ENCODE results near the gene TMEM169.

DNA sequence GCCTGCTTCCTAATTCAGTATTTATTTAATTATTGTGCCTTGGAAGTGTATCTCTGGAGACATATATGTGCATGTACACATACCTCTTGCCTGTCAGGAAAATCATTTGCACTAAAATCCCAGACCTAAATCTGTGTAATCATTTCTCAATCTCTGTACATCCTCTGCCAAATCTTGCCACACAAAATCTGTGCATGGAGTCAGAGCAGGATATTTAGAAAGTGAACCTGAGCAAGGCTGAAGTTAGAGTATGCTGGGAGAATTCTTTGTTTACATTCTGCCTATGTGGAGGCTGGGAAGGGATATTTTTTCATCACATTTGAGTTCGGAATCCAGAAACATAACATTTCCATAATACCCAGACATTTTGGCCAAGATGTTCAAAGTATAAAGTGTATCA lies 36.8 kb downstream of the TMEM169 start:
- TF ChIP-seq ESRRA (IDR thresholded peaks at IDR 0.05; ENCODE audit: low read length) = no peak
- TF ChIP-seq, protein P1, sequence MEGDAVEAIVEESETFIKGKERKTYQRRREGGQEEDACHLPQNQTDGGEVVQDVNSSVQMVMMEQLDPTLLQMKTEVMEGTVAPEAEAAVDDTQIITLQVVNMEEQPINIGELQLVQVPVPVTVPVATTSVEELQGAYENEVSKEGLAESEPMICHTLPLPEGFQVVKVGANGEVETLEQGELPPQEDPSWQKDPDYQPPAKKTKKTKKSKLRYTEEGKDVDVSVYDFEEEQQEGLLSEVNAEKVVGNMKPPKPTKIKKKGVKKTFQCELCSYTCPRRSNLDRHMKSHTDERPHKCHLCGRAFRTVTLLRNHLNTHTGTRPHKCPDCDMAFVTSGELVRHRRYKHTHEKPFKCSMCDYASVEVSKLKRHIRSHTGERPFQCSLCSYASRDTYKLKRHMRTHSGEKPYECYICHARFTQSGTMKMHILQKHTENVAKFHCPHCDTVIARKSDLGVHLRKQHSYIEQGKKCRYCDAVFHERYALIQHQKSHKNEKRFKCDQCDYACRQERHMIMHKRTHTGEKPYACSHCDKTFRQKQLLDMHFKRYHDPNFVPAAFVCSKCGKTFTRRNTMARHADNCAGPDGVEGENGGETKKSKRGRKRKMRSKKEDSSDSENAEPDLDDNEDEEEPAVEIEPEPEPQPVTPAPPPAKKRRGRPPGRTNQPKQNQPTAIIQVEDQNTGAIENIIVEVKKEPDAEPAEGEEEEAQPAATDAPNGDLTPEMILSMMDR (IDR thresholded peaks at IDR 0.05 in 2 of 3, conservative IDR thresholded peaks at IDR 0.05 in 1 of 3; ENCODE audit: control insufficient read depth in 2 of 3, extremely low read depth in 1 of 3, insufficient read depth in 1 of 3, low read depth in 3 of 3, low read length in 3 of 3) = no peak
- TF ChIP-seq, protein P2, sequence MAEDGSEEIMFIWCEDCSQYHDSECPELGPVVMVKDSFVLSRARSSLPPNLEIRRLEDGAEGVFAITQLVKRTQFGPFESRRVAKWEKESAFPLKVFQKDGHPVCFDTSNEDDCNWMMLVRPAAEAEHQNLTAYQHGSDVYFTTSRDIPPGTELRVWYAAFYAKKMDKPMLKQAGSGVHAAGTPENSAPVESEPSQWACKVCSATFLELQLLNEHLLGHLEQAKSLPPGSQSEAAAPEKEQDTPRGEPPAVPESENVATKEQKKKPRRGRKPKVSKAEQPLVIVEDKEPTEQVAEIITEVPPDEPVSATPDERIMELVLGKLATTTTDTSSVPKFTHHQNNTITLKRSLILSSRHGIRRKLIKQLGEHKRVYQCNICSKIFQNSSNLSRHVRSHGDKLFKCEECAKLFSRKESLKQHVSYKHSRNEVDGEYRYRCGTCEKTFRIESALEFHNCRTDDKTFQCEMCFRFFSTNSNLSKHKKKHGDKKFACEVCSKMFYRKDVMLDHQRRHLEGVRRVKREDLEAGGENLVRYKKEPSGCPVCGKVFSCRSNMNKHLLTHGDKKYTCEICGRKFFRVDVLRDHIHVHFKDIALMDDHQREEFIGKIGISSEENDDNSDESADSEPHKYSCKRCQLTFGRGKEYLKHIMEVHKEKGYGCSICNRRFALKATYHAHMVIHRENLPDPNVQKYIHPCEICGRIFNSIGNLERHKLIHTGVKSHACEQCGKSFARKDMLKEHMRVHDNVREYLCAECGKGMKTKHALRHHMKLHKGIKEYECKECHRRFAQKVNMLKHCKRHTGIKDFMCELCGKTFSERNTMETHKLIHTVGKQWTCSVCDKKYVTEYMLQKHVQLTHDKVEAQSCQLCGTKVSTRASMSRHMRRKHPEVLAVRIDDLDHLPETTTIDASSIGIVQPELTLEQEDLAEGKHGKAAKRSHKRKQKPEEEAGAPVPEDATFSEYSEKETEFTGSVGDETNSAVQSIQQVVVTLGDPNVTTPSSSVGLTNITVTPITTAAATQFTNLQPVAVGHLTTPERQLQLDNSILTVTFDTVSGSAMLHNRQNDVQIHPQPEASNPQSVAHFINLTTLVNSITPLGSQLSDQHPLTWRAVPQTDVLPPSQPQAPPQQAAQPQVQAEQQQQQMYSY (CRISPR knock-in tag; IDR thresholded peaks at IDR 0.05) = no peak
- TF ChIP-seq, protein P3, sequence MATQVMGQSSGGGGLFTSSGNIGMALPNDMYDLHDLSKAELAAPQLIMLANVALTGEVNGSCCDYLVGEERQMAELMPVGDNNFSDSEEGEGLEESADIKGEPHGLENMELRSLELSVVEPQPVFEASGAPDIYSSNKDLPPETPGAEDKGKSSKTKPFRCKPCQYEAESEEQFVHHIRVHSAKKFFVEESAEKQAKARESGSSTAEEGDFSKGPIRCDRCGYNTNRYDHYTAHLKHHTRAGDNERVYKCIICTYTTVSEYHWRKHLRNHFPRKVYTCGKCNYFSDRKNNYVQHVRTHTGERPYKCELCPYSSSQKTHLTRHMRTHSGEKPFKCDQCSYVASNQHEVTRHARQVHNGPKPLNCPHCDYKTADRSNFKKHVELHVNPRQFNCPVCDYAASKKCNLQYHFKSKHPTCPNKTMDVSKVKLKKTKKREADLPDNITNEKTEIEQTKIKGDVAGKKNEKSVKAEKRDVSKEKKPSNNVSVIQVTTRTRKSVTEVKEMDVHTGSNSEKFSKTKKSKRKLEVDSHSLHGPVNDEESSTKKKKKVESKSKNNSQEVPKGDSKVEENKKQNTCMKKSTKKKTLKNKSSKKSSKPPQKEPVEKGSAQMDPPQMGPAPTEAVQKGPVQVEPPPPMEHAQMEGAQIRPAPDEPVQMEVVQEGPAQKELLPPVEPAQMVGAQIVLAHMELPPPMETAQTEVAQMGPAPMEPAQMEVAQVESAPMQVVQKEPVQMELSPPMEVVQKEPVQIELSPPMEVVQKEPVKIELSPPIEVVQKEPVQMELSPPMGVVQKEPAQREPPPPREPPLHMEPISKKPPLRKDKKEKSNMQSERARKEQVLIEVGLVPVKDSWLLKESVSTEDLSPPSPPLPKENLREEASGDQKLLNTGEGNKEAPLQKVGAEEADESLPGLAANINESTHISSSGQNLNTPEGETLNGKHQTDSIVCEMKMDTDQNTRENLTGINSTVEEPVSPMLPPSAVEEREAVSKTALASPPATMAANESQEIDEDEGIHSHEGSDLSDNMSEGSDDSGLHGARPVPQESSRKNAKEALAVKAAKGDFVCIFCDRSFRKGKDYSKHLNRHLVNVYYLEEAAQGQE (IDR thresholded peaks at IDR 0.05; ENCODE audit: low read depth, low read length) = no peak
- TF ChIP-seq EP300 (IDR thresholded peaks at IDR 0.05; ENCODE audit: borderline replicate concordance in 1 of 2, control insufficient read depth in 1 of 2, low read depth in 2 of 2, low read length in 2 of 2) = no peak
